Measurements from ENCODE around the gene ST6GALNAC3.
A peak's percentile ranks its signal among the peaks of the same experiment; 100 is the strongest.

ST6GALNAC3 gene

DNA sequence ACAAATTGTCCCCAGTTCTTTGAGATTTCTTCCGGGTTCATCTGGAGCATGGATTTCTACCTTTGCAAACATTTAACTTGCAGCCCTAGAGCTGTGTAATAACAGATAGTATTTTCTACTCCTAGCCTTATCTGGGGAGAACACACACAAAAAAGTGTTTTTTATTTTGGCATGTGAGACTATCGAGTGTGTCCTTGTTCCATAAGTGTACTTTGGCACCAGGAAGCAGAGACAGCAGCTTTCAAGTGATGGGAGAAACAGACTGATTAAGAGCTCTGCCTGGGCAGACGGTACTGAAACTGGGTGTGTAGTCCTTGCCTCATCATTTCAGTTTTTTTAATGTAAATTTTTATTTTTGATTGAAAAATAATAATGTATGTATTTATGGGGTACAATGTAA lies 297.4 kb downstream of the ST6GALNAC3 start:
- peak in 1 of 2 experiments; percentile 23 for DNase-seq

DNA sequence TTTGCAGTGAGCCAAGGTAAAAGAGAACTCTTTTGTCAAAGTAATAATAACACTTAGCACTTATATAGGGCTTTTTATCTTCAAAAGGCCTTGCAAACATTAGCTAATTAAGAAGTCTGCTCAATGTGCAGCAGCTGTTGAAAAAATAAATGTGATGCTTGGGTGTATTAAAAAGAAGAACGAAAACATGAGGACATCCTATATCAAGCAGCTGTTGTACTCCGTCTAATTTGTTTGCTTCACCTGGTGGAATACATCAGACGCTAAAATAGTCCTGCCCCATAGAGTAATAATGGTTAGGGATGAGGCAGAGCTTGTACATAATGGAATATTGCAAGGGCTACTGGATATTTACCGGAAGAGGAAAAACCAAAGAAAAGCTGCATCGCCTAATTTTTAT lies 299.5 kb downstream of the ST6GALNAC3 start:
- no peak for DNase-seq

DNA sequence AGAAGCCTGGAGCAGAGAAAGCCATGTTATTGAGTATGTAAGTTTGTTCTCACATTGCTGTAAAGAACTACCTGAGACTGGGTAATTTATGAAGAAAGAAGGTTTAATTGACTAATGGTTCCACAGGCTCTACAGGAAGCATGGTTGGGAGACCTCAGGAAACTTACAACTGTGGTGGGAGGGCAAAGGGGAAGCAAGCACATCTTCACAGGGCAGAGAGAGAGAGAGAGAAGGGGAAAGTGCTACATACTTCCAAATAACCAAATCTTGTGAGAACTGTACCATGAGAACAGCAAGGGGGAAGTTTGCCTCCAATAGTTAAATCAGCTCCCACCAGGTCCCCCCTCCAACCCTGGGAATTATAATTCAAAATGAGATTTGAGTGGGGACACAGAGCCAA lies 302.7 kb downstream of the ST6GALNAC3 start:
- no peak for DNase-seq

DNA sequence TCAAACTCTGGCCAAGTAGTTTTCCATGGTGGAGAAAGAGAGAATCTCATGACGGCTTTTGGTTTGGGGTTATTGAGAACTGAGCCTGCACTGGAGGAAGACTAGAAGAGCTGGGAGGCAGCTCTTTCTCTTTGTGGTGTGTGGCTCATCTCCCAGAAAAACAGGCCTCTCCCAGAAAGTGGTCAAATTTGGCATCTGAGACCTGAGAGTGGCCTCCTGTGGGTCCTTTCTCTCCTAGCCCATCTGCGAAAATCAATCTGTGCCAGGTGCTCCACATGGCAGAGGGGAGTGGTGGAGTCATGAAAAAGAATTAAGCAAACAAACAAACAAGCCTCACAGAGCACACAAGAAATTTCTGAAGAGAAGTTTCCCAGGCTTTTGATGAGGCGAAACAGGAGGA lies 305.0 kb downstream of the ST6GALNAC3 start:
- peak; percentile 82 to 95 for DNase-seq

DNA sequence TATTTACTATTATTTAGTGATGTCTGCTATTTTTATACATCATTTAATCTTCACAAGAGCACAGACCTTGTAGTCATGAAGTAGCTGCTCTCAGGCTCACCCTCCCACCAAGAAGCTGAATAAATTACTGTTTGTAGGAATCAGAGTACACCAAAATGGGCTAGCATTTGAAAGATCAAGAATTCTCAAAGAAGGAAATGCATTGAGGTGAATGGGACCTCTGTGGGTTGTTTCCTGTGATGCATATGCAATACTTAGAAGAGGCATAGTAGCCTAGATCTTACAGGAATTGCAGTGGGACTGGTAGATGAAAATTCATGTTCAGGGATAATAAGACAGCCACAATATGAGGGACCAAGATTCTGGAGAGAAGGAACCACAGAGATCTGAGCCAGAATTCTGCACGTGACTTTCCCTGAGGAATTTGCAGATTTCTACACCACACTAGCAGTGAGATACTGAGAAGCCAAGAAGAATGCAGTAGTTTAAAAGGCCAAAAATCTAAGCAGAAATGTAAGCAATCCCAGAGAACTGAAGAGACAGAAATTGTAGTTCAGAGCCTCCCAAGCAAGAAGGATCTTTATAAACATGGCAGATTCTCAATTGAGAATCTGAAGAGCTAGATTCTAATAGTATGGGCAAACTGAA lies 307.0 kb downstream of the ST6GALNAC3 start:
- no peak for DNase-seq

DNA sequence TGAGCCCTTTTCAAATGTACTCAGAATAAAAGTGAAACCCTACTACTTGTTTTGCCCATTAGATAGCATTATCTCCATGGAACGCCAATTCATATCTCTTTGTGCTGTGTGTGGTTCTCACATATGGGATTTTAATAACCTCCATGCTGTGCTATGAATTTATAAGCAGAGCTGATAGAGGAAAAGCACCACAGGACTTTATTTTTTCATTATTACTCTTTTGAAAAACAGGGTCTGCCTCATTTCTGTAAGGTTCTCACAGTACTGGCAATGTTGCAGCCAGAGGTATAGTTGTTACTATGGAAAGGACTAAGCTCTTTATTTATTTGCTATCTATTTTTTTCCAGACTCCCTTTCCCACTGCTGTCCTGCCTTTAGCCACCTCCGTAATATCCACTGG lies 313.7 kb downstream of the ST6GALNAC3 start:
- no peak for DNase-seq

DNA sequence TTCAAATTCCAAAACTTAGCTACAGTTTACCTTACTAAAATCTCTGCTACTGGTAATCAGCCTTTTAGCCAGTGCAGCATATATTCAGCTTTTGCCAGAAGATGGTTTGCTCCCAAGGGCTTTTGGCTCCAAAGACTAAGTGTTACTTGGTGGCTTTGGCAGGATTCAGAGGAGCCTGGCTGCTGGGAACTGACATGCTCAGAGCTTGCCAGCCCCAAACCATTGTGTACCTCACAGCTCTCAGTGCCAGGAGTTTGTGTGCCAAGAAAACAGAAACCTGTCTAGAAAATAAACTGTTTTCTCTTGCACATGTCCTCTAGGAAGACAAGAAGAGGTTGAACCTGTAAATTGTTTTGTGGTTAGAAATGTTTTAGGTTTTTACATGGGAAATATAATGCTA lies 315.9 kb downstream of the ST6GALNAC3 start:
- DNase-seq: peak; percentile 91 to 96

DNA sequence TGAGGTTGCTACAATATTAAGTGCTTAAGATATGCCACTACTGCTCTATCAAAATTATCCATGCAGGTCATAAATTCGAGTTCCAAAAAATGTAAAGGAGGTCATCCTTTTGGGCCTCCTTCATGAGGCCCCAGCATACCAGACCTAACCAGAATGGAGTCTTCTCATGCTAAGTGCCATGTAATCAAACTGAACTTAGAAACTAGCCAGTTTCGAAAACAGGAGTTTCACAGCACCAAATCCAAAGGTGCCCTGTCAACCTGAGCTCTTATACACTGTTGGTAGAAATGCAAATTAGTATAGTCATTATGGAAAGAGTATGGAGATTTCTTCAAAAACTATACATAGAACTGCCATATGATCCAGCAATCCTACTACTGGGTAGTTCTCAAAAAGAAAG lies 320.5 kb downstream of the ST6GALNAC3 start:
- DNase-seq: no peak

DNA sequence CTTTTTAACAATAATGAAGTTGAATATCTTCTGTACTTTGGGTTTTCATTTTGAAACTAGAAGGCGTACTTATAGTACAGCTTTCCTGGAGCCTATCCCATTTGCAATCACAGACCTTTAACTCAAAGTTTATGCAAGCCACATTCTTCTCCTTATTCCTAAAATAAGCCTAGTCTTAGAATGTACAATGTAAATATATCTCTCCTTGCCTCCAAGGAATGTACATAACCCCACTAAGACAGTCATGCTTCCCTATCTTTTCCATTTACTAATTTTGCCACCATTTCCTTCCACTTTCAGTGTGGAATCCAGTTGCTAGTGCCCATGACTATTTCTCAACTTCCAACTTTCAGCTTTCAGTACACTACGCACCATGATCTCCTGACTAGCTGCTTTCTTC lies 327.6 kb downstream of the ST6GALNAC3 start:
- DNase-seq: no peak

DNA sequence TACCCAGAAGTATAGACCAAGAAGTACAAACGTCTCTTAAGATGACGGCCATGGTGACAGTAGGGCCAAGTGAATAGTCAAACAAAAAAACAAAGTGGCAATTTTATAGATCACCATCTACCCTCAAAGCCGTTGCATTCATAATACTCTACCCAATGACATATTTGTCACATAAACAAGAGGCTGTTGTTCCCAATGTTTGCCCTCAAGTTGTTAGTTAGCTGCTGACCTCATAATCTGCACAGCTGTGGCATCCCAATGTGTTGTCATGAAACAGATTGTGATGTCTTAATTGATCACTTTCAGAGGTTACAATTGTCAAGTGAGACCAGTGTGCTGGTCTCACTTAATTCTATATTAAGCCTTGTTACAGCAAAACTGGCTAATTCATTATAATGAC lies 333.8 kb downstream of the ST6GALNAC3 start:
- no peak for DNase-seq

DNA sequence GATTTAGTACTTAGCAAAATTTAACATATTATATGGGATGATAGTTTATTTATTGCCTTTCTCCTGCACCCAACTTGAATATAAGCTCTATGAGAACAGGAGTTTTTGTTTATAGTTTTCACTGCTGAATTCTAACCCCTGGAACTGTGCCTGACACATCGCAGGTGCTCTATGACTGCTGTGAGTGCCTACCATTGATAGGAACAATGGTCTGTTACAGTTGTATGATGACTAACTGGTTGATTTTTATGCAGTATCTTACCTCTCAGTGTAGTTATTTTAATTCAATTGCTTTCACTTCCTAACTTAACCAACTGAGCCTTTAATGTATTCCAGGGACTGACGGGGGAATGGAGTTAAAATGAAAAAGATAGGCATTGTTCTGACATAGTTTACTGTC lies 336.0 kb downstream of the ST6GALNAC3 start:
- DNase-seq: no peak

DNA sequence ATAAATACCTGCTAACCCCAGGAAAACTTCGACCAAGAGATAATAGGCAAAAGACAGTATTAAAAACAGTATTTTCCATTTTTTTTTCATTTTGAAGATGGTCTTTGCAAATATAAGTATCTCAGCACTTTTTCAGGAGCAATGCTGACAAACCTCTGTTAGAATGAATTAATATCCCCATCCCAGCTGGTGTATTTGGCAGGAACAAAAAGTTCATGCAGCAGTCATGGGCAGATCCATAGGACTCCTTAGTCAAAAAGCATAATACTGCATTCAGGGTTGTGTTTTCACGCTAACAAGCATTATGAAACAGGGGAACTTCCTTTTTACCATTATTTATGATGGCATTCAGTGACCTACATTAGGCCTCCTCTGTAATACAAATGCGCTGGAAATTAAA lies 344.0 kb downstream of the ST6GALNAC3 start:
- DNase-seq: peak in 1 of 2 experiments; percentile 12

DNA sequence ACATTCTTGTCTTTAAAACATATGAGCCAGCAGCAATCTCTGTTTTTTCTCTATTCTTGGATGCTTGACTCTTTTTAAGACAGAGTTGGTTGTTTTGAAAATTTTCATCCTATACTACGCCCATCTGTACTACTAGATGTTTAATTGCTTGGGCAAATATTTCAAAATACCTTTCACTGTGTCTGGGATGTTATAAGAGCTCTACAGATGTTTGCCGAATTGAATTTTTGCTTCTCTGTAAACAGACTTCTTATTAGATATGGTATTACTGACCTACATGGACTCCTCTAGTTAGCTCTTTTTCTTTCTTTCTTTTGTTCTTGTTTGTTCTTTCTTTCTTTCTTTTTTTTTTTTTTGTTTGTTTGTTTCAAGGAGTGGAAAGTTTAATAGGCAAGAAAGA lies 345.1 kb downstream of the ST6GALNAC3 start:
- DNase-seq: no peak

DNA sequence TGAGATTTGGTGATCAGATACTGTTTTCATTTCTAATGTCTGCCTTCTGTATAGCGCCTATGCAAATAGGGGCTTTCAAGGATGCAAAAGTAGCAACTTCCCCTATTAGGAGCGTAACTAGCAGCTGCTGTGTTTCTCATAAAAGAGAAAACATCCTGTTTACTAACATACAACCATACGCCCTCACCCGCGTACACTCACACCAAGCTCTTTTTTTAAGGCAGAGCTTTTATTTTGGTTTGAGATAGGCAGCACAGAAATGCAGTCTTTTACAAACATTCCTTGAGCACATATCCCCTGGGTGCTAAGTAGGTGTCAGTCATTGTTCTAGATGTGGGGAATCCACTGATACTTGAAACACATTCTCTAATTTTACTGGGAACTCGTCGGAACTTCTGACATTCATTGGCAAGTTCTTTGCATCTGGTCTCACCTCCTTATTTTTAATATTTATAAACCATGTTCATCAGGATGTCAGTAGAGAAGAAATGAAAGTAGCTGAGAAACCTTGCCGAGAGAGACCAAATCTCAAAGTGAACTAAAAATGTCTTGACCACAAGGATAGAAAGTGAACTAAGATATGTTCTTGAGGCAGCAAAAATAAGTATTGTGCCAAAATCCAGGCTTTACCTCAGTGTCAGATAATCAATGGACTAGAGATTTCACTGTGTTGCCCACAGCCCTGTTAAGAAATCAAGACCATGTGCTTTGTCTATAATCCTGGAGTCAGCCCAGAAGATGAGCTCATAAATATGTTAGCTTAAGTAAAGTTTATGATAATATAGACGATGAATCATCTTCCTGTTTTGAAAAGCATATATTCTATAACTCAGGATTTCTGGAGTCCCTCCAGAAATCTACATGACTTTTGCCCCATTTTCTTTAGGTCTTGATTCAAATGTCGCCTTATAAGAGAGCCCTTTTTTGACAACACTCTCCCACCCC lies 350.9 kb downstream of the ST6GALNAC3 start:
- peak in 1 of 2 experiments; percentile 34 for DNase-seq

DNA sequence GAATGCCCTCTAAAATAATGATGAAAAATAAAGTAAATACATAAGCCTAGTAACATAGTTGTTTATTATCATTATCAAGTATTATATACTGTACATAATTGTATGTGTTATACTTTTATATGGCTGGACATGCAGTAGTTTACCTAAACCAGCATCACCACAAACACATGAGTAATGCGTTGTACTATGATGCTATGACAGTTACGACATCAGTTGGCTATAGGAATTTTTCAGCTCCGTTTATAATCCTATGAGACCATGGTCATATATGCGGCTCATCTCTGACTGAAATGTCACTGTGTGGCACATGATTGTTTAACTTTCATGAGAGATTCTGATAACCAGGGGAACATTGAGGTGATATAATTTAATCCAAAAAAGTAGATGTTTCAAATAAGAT lies 352.1 kb downstream of the ST6GALNAC3 start:
- DNase-seq: no peak

DNA sequence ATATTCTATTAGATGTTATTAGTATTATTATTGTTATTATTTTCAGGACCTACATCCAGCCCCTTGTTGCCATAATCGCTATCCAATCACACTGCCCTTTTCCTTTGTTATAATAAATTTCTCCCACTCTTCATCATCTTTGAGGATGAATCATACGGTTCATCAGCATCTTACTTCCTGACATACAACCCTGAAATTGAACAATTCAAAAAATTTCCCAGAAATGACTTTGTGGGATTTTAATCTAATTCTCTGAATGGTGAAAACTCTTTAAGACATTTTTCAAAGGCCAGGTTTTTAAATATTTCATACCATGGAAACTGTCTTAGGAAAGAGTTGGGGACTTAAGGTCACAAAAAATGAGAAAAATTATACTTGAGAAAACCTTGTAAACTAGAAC lies 353.5 kb downstream of the ST6GALNAC3 start:
- no peak for DNase-seq

DNA sequence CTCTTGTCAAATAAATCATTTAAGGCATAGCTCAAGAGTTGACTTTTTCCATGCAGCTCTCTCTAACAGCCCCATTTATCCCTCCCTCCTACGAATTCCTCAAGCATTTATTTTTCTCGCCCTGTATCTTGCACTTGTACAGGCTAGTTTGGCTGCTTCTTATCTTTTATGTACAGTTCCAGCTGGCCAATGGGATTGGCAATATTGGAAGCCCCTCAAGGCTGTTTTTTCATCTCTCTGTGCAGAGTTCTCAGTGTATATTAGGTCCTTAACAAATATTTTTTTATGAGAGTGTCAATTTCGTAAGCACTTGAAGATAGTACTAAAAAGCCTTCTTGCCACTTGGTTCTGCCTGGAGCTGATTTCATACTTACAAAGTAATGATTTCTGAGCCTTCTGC lies 356.0 kb downstream of the ST6GALNAC3 start:
- DNase-seq: no peak

DNA sequence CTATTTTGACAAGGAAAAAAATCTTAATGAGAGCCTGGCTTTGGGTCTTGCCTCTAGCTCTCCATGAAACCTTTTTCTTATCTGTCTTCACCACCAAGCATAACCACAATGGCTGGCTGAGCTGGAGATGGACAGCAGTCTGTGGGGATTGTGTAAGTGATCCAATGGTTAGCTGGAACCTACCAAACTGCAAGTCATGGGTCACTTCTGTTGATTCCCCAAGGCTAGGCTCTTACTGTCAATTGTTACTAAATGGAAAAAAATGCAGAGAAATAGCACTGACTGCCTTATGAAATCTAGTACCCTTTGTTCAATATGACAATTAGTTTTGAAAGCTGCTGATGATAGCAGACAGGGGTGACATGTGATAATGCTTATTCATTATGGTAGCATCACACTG lies 359.0 kb downstream of the ST6GALNAC3 start:
- DNase-seq: no peak

DNA sequence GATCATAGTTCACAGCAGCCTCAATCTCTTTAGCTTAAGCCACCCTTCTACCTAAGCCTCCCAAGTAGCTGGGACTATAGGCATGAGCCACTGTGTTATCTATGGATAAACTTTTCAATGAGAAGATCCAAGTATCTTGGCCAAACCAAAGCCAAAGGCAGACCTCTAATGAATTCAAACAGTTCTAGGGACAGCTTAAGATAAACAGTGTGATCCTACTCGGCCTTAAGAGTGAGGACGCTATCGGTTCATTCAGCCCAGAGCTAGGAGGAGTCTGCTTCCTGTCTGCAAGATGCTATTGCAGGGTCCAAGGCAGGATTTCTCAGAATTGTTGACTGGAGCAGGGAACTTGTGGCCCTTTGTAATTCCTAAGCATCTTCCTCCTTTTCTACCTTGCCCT lies 368.7 kb downstream of the ST6GALNAC3 start:
- no peak for DNase-seq

DNA sequence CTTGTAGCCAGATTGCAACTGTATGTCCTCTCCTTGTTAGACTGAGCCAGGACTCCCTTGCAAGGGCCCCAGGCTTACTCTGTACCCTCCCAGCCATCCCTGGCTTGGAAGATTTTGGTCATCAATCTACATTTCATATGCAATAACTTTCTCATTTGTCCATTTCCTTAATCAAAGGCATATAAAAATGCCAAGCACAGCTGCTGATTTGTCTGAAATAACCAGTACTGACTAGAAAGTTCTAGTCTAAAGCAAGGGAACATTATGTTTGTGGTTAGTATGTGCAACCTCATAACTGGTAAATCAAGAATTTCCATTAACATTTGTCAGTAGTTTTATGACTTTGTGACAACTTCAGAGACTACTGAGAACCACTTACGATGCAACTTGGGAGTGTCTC lies 370.2 kb downstream of the ST6GALNAC3 start:
- DNase-seq: no peak

DNA sequence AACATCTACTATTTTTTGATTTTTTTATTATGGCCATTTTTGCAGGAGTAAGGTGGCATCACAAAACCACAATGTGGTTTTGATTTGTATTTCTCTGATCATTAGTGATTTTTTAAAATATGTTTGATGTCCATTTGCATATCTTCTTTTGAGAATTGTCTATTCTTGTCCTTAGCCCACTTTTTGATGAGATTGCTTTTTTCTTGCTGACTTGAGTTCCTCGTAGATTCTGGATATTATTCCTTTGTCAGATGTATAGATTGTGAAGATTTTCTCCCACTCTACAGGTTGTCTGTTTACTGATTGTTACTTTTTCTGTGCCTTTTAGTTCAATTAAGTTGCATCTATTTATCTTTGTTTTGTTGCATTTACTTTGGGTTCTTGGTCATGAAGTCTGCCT lies 375.7 kb downstream of the ST6GALNAC3 start:
- DNase-seq: no peak

DNA sequence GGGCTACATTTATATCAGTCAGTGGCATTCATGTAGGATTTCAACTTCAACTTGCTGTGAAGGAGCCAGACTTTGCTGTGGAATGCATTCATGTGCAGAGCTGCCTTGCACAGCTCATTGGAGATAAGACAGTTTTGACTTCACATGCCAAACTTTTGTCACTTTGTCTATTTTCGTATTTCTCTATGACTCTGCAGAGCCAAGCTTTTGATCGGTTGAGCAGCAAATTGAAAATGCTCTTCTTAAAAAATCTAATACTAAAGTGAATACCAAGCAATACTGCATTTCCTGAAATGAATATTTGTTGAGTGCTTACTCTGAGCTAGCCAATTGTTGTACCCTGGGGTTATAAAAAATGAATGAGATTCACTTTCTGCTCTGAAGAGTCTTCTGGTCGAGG lies 388.7 kb downstream of the ST6GALNAC3 start:
- DNase-seq: peak in 1 of 2 experiments; percentile 10

DNA sequence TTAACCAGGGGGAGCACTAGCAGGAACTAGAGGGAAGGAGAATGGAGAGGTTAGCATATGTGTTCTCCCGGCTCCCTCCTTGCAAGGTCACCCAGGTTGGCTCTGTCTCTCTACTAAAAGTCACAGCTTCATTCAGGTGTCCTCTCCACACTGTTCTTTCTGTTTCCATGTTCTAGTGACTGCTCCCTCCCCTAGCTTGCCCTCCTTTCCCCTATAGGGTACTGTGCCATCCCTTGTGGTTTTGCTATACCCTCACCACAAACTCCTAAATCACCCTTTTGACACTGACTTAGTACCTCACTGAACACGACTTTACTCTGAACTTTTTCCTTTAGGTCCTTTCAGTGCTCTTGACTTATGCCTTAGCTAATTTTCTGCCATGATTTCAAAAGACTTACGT lies 389.3 kb downstream of the ST6GALNAC3 start:
- DNase-seq: no peak

DNA sequence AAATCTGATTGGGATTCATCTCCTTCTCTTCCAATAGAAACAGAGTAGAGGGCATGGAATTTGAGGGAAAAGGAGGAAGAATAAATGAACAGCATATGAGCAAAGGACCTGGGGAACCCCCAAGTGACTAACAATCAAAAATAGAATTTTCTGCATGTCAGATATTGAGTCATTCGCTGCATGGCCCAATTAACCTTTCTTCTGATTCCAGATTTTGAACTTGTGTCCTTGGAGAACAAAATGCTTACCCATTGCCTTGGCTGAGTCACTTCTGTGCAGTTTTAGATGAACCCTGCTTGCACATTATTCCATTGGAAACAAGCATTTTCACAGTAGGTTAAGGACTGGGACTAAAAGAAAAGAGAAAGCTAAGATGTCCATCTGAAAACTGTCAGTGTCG lies 390.5 kb downstream of the ST6GALNAC3 start:
- DNase-seq: no peak

Measured in NCI-H446 (cell line).